ENCODE data around the gene CSK.

CSK gene

DNA sequence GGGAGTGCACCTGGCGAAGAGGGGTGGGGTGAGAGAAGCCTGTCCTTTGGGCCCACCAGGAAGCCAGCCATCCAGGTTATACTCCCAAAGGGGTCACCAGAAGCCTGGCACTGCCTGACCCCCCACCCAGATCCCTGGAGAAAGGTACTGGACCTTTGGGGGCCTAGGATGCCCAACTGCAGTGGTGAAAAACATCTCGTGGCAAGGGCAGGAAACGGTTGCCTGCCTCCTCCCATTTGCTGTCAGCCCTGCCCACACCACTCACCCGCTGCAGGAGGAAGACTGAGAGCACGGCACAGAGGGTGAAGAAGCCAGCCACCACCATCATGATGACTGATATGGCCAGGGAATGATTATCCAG lies 63.3 kb downstream of the CSK start:
- no peak for DNase-seq (ENCODE audit: low read depth)
- no peak overlapping the region for H3K4me3 ChIP-seq (ENCODE audit: low read depth, low read length)
- TF ChIP-seq POLR2A (IDR thresholded peaks at IDR 0.05; ENCODE audit: extremely low read depth, insufficient read length): no peak
- TF ChIP-seq MYC (IDR thresholded peaks at IDR 0.05; ENCODE audit: low read depth, low read length): no peak
- TF ChIP-seq, protein P1, sequence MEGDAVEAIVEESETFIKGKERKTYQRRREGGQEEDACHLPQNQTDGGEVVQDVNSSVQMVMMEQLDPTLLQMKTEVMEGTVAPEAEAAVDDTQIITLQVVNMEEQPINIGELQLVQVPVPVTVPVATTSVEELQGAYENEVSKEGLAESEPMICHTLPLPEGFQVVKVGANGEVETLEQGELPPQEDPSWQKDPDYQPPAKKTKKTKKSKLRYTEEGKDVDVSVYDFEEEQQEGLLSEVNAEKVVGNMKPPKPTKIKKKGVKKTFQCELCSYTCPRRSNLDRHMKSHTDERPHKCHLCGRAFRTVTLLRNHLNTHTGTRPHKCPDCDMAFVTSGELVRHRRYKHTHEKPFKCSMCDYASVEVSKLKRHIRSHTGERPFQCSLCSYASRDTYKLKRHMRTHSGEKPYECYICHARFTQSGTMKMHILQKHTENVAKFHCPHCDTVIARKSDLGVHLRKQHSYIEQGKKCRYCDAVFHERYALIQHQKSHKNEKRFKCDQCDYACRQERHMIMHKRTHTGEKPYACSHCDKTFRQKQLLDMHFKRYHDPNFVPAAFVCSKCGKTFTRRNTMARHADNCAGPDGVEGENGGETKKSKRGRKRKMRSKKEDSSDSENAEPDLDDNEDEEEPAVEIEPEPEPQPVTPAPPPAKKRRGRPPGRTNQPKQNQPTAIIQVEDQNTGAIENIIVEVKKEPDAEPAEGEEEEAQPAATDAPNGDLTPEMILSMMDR (IDR thresholded peaks at IDR 0.05; ENCODE audit: low read depth, low read length): no peak
- TF ChIP-seq, protein P2, sequence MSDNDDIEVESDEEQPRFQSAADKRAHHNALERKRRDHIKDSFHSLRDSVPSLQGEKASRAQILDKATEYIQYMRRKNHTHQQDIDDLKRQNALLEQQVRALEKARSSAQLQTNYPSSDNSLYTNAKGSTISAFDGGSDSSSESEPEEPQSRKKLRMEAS (IDR thresholded peaks at IDR 0.05; ENCODE audit: low read depth, low read length): no peak

DNA sequence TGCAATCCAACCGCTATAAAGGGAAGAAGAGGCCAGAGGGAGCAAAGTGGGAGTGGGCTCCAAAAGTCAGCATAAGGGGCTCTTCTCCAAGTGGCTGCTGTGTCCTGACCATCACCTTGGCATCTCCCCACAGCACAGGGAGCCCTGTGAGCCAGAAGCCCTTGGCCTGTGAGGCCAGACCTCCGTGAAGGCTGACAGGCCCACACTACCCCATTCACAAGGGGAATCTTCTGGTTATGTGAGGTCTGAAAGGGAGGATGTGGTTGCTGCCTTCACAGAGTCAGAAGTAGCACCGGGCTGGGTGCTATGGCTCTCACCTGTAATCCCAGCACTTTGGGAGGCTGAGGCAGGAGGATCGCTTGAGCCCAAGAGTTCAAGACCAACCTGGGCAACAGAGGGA lies 63.7 kb downstream of the CSK start:
- TF ChIP-seq POLR2A (IDR thresholded peaks at IDR 0.05; ENCODE audit: extremely low read depth, insufficient read length): no peak
- TF ChIP-seq, protein P1 (IDR thresholded peaks at IDR 0.05; ENCODE audit: low read depth, low read length): no peak
- no peak for TF ChIP-seq MYC (IDR thresholded peaks at IDR 0.05; ENCODE audit: low read depth, low read length)
- TF ChIP-seq, protein P2 (IDR thresholded peaks at IDR 0.05; ENCODE audit: low read depth, low read length): no peak
- H3K4me3 ChIP-seq (ENCODE audit: low read depth, low read length): no peak overlapping the region
- no peak for DNase-seq (ENCODE audit: low read depth)

DNA sequence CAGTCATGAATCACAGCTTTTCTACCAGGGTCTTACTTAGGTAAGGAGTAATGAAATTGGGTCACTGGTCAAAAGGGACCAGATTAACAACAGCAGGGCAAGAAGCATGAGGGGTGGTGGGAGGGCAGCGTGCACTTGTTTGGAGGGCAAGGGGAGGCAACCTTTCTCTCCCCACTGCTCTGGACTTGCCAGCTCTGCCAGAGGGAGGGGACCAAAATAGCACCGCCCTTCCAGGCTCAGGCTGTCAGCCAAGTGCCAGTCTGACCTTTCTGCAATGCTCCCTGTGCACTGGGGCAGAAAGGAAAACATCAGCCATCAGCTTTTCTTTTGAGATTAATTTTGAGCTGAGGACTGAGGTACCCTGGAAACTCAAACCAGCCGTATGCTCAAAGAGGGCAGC lies 65.6 kb downstream of the CSK start:
- TF ChIP-seq POLR2A (IDR thresholded peaks at IDR 0.05; ENCODE audit: extremely low read depth, insufficient read length): no peak
- no peak for TF ChIP-seq MYC (IDR thresholded peaks at IDR 0.05; ENCODE audit: low read depth, low read length)
- TF ChIP-seq, protein P2 (IDR thresholded peaks at IDR 0.05; ENCODE audit: low read depth, low read length): no peak
- TF ChIP-seq, protein P1 (IDR thresholded peaks at IDR 0.05; ENCODE audit: low read depth, low read length): no peak
- DNase-seq (ENCODE audit: low read depth): no peak
- H3K4me3 ChIP-seq (ENCODE audit: low read depth, low read length): no peak overlapping the region

DNA sequence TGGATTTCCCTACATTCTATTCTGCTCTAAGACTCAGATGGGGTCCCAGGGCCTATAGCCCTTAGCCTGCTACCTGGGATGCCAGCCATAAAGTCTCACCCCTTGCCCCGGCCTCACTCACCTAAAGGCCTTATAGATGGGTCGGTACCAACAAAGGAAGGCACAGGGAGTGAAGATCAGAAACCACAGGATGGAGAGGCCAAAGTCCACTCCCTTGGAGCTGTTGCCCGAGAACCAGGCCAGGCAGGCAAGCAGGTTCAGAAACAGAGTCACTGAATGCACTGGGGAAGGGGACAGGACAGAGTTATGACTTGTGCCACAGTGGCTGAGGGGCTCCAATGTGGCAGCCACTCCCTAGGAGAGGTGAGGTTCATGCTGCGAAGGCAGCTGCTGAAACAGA lies 68.5 kb downstream of the CSK start:
- H3K4me3 ChIP-seq (ENCODE audit: low read depth, low read length): no peak overlapping the region
- no peak for DNase-seq (ENCODE audit: low read depth)
- TF ChIP-seq POLR2A (IDR thresholded peaks at IDR 0.05; ENCODE audit: extremely low read depth, insufficient read length): no peak
- TF ChIP-seq, protein P2 (IDR thresholded peaks at IDR 0.05; ENCODE audit: low read depth, low read length): no peak

DNA sequence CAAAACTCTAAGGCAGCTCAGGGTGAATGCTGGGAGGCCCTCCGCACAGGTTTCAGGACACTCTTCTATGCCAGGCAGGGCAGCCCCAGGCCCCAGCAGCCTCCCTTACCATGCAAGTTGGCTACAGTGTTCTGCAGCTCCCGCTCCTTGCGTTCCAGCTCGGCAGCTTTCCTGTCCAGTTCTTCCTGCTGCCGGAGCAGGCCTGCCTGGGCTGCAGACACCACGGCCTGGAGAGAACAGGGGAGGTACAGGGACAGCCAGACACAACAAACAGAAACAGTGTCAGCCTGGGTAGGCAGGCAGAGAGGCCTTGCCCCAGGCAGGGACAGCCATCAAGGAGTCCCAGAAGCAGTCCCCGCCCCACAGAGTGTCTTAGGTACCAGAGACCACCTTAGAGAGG lies 70.1 kb downstream of the CSK start:
- H3K4me3 ChIP-seq (ENCODE audit: low read depth, low read length): no peak overlapping the region
- no peak for DNase-seq (ENCODE audit: low read depth)
- TF ChIP-seq POLR2A (IDR thresholded peaks at IDR 0.05; ENCODE audit: extremely low read depth, insufficient read length) (no peak), MYC (IDR thresholded peaks at IDR 0.05; ENCODE audit: low read depth, low read length) (no peak)
- TF ChIP-seq, protein P1 (IDR thresholded peaks at IDR 0.05; ENCODE audit: low read depth, low read length): no peak
- TF ChIP-seq, protein P2 (IDR thresholded peaks at IDR 0.05; ENCODE audit: low read depth, low read length): no peak

Data from NB4 (cell line).